Putamen (tissue), 1 donor: ENCODE results near the gene PNKP.

Experiments used
- DNase-seq: peaks from one replicate; pipeline ENCODE4 v3.0.0-alpha.2; 2016; ENCODE audit warnings: low spot score

The PNKP gene

DNA sequence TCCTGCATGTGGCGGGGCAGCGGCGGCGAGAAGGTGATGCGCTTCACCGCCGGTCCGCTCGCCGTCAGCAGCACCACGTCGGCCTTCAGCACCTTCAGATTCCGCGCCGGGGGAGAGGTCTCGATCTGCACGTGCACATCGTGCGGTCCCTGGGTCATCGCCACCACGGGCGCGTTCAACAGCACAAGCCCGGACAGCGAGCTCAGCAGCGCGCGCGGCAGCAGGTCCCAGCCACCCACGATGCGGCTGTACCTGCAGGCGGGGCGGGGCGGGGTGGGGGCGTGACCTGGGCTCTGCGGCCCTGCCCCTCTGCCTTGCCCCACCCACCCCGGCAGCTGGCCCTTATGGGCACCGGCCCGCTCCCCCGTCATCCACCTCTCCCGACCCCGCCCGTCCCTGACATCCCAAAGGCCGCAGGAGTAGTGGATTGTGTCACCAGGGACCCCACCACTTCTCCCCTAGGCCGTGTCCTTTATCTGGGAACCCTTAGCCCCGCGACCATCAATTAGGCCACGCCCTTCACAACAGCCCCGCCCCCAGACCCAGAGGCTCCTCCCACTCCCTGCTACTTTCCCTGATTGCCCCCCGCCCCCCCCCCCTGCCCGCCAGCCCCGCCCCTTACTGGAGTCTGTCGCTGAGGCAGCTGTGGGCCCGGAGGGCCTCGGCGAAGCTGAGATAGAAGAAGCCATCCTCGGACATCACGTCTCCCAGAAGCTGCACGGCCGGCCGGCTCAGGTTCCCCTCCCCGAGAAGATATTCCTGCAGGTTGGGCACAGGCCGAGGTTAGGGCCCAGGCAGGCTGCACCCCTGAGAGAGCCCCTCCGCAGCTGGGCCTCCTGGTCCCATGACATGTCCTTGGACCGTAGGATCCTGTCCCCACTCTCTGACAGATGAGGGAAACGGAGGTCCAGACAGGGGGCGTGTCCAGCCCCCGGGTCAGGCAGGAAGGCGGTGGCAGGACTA lies 23.3 kb upstream of the PNKP start:
- DNase-seq, result no peak

DNA sequence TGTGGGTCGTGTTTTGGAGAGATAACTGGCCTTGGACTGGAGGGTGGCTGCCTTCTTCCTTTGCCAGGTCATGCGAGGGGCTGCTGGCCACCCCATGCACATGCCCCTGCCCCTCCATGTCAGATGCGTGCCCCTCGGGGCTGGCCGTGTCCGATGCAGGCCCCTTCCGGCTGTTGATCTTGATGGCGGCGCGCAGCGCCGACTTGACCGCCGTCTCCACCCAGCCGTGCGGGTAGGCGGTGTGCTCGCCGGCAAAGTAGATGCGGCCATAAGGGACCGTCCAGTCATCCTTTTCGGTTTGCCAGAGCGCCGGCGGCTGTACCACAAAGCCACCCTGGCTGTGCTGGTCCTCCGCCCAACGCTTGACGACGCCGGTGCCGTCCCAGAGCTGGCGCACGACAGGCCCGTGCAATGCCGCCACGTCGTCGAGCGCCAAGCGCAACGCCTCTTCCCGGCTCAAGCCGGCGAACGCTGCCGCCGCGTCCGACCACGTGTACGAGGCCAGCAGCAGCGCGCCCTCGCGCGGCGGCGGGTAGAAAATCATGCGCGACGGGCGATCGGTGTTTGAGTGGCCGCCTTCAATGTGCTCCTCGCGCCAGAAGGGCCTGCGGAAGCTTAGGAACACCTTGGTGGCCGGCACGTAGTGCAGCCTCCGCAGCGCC lies 22.4 kb upstream of the PNKP start:
- DNase-seq, result no peak

DNA sequence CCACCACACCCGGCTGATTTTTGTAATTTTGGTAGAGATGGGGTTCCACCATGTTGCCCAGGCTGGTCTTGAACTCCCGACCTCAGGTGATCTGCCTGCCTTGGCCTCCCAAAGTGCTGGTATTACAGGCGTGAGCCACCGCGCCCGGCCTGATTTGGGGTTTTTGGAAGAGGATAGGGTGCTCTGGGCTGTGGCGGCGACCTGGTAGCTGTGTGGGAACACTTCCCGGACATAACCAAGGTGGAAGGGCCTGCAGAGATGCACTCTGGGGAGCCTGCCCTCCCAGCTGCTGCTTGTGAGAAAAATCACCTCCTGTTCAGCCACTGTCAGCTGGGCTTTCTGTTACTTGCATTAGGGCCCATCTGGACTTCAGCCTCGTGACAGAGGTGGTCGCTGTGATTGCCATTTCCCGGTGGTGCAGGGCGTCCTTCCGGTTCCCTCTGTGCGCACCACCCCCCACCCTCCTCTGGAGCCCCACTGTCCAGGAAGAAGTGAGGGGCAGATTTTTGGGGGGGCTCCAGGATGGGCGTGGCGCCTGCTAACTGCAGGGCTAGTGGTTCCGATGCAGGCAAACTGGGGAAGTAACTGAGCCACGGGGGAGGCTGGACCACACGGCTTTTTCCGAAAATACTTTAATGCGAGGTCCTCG lies 21.8 kb upstream of the PNKP start:
- no peak for DNase-seq

DNA sequence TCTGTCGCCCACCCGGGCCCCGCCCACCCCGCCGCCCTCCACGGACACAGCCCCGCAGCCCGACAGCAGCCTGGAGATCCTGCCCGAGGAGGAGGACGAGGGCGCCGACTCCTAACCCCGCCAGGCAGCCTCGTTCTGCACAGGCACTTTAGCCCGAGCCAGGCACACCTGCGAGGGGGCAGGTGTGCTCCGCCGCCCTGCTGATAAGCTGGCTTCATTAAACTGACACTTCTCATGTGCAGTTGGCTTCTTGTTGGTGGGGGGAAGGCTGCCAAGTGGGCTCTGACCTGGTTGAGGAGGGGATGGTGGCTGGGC lies 21.1 kb upstream of the PNKP start:
- DNase-seq, result no peak

DNA sequence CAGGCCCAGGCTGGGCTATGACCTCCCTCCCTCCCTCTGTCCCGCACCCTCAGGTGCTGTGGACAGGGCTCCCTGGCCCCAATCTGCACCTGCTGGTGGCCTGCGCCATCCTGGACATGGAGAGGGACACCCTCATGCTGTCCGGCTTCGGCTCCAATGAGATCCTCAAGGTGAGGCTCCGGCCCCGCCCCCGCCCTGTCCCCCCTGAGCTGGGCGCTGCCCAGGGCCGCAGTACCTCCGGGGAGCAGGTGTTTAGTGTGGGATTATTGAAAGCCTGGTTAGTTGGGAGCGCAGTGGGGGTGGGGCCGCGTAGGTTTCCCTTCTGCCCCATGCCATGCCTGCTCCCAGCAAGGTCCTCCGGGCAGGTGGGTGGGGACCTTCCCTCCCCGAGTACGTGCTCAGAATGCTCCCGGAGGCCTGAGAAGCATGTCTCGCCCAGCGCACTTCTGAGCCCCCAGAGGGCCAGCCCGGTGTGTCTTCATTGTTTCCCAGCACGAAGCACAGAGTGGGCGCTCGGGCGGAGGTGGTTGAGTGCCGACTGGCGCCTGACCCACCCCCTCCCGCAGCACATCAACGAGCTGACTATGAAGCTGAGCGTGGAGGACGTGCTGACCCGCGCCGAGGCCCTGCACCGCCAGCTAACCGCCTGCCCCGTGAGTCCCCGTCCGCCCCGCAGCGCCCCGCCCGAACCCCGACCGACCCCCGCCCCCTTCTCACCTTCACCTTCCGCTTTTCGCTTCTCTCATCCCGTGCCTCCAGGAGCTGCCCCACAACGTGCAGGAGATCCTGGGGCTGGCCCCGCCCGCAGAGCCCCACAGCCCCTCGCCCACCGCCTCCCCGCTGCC lies 20.5 kb upstream of the PNKP start:
- DNase-seq, result no peak

DNA sequence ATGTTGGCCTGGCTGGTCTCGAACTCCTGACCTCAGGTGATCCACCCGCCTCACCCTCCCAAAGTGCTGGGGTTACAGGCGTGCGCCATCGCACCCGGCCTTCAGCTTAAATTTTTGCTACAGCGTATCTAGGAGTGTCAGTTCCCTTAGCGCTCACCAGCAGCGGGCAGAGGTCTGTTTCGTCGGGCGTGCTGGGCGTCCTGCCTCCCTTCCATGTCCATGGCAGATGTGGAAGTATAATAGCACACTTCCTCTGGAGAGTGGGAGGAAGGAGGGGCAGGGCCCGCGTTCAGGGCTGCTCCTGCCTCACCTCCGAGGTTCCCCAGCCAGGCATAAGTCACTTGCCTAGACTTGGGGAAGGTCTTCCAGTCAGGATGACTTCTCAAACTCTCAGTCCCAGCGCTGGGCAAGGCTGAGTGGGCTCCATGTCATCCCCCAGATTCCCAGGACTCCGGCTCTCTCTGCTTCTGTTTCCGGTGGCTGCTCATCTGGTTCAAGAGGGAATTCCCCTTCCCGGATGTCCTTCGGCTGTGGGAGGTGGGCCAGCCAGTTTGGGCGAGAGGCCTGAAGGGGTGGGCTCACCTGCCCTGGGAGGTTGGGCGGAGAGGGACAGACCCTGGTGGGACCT lies 19.8 kb upstream of the PNKP start:
- no peak for DNase-seq

DNA sequence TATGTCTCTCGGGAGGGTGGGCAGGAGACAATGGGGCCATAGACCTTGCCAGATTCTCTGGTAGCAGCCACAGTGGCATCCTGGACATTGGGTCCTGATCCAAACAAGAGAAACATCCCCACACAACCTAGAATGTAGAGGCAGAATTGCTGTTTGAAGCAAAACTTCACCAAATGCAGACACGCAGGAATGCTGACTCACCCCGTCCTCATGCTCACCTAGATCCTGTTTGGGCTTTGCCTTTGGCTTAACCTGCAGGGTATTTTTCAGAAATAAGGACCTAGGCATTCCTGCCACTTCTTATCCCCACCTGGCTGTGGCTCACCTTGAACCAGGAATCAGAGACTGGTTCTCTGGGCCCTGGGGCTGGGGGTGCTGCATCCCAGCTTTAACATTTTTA lies 17.4 kb upstream of the PNKP start:
- no peak for DNase-seq

DNA sequence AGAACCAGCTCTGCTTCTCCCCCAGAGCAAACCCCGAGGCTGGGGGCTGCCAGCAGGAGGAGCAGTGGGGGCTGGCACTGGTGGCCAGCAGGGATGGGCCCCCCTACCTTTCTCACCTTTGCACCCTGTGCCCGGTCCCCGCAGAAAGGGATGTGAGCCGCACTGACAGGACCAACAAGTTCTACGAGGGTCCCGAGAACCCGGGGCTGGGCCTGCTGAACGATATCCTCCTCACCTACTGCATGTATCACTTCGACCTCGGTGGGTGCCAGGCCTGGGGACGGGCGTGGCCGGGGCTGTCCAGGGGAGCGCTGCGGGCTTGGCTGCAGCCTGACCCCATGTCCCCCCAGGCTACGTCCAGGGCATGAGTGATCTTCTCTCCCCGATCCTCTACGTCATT lies 16.7 kb upstream of the PNKP start:
- no peak for DNase-seq

DNA sequence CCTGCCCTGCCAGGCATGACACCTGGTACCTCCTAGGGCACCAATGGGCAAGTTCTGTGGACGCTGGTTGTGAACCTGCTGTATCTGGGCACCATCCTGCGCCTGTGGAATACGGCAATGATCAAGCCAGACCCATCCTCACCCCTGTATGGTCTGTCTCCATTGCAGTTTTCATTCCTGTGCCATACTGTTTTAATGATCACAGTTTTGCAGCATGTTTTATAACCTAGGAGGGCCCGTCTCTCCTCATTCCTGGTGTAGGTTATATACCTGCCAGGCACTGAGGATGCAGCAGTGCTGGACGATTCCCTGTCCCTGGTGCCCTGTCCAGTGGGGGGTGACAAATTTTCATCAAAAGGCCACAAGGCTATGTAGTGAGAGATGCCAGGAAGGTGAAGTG lies 15.7 kb upstream of the PNKP start:
- no peak for DNase-seq

DNA sequence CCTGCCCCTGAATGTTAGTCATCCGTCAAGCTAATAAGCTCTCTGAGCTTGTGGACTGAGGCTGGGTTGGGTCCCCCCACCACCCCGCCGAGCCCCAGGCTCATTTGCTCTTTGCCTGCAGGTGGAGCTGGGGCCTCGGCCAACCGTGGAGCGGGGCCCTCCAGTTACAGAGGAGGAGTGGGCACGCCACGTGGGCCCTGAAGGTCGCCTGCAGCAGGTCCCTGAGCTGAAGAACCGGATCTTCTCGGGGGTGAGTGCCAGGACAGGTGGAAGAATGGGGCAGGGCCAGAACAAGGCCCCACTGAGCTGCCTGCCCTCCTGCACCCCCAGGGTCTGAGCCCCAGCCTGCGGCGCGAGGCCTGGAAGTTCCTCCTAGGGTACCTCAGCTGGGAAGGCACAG lies 15.3 kb upstream of the PNKP start:
- no peak for DNase-seq

DNA sequence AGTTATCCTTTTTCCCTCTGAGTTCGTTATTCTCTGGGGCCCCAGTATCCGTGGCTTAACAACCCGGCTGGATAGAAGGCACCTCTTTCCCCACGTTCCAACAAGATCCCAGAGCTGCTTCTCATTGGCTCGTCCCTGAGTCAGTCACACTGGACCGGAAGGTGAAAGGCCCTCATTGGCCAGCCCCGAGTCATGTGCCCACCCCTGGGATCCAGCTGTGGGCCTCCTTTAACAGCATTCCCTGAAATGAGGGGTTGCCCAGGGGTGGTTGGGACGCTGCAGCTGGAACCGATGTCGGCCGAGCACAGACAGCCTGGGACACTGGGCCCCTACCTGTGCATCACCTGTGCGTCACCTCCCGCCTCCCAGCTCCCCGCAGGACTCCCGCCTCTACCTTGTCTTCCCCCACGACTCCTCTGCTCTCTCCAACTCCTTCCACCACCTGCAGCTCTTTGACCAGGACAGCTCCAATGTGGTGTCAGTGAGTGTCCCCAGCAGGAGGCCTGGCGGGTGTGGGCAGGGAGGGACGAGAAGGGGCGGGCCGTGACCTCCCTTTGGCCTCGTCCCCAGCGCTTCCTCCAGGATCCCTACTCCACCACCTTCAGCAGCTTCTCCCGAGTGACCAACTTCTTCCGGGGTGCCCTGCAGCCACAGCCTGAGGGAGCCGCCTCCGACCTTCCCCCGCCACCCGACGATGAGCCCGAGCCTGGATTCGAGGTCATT lies 14.5 kb upstream of the PNKP start:
- DNase-seq, result no peak

DNA sequence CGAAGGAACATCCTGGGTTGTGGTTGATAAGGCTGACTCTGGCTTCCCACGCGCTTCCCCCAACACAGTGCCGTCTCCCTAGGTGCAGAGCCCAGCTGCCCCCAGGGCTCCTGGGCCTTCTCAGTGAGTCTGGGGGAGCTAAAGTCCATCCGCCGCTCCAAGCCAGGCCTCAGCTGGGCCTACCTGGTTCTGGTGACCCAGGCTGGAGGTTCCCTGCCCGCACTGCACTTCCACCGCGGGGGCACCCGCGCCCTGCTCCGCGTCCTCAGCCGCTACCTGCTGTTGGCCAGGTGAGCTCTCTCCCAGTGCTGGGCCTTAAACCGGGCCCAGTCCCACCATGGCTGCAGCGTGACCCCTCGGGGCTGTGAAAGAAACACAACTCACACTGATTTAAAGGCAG lies 13.8 kb upstream of the PNKP start:
- no peak for DNase-seq

DNA sequence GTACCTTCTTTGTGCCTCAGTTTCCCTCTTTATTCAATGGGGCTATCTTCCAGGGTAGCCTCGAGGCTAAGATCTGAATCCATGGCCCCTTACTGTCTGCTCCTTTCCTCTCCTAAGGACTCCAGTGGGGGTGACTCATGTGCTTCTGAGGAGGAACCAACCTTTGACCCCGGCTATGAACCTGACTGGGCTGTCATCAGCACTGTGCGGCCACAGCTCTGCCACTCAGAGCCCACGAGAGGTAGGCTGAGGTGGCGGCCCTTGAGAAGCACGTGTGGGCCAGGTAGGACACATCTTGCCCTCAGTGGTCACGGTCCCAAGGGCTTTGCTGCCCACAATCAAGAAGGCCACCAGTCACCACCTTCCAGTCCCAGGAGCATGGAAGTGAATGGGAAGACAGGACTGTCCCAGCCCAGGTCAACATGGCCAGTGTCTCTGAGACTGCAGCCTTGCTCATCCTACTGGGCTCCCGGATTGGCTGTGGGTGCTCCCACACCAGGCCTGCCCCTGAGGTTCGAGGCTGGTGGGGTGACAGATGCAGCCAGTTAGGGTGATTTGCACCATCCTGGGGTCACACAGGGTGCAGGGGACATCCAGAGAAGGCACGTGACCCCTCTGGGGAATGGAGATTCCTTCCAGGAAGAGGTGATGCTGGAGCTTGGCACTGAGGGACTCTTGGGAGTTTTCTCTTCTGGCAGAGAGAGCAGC lies 12.9 kb upstream of the PNKP start:
- no peak for DNase-seq

DNA sequence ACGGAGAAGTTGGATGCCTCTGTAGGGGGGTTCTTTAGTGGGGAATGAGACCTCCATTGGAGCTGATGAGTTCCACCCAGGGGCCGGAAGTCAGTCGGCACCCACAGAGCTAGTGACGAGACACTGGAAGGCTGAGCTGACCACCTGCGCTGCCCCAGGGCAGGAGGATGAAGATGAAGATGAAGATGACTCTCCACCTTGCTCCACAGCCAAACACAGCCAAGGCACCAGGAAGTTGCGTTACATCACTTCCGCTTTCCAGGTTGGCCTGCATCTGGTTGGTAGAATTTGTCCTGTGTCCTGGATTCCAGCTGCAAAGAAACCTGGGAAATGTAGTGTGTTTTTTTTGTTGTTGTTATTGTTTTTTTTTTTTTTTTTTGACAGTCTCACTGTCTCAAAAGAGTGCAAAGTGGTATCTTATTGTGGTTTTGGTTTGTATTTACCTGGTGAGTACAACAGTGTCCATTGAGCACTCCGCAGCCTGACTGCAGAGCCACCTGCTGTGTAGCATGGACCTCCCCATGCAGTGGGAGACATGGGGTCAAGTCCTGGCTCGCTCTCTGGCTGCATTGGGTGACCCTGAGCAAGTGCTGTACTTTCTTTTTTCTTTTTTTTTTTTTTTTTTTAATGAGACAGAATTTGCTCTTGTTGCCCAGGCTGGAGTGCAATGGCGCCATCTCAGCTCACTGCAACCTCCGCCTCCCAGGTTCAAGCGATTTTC lies 12.0 kb upstream of the PNKP start:
- no peak for DNase-seq

DNA sequence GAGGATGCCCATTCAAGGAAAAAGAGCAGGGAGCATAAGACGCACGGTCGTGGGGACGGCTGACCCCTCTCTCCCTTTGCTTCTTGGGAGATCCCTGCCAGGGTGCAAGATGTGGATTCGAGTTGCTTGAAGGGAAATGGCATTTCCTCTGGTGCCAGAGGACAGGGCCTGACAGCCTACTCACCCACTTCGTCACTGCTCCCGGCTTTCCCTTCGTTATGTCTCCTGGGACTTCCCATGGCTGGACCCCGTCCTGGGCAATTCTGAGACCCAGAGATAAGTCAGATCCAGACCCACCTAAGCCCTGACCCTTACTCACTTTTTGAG lies 11.3 kb upstream of the PNKP start:
- DNase-seq, result no peak

DNA sequence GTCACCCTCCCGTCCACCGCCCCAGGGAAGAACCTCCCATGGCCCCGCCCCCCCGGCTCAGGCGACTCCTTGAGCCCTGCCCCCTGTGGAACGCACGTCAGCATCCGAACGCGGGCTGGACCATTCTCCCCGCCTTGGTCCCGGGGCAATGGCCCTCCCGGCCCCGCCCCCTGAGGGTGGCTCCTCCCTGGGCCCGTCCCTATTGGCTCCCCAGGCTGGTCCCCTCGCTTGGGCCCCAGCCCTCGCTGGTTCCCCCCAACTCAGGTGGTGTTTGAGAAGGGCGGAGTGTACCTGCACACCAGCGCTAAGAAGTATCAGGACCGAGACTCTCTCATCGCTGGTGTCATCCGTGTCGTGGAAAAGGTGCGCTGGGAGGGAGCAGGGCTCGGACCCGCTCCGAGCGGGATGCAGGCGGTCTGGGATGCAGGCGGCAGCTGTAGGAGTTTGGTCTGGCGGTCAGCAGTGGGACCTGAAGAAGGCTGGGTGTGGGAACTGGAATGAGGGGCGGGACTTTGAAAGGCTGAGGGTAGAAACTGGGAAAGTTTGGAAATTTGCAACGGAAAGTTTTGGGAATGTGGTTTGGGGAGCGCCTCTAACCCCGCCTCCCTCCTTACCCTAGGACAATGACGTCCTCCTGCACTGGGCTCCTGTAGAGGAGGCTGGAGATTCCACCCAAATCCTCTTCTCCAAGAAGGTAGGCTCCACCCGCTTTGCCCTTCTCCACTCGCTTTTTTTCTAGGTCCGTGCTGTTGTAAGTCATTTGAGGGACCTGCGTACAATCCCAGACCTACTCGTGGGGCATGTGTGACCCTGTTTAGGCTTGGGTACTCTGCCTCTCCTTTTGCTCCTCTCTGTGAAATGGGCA lies 10.7 kb upstream of the PNKP start:
- peak; percentile 98 for DNase-seq

DNA sequence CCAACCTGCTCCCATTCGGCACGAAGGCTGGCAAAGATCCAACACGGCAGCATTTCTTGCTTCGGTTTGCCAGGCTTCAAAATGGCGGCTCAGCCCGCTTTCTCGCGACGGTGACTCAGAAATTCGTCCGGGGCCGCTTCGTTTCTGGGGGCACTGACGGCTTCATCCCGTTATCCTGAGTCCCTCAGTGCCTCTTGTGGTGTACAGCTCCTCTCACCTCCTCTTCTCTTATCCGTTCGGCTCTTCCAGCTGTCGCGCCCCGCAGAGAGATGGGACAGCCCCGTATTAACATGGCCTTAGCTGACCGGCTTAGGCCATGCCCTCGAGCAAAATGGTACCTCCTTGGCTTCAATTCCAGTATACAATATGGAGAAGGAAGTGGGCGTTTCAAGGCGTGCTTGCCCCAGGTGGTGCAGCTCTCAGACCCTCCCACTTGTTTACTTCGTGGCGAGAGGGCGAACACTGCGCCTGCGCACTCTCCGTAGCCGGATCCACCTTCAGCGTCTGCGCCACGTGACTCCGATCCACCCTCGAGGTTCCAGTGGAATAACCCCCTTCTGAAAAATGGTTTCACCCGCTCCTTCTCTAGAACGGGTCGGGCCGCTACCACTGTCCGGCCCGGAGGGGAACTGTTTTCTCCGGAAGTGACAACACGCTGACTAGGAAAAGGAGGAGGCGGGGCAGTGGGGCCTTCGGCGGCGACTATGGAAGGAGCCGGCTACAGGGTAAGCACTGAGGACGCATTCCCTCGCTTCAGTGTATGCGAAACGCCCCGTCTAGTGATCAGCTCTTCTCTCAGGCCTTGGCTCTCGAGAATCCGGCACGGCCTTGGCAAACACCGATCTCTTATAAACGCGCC lies 9.9 kb upstream of the PNKP start, which contains the start of the genes AKT1S1 and TBC1D17:
Gene AKT1S1, minus strand, starts transcription at position 336 of the 859 bp plus-strand sequence. CDS start 4,060 bp downstream, outside the sequence.
Gene TBC1D17, plus strand, starts transcription at position 683 of the 859 bp plus-strand sequence. Its CDS starts 22 bp downstream, at position 705.
- peak; percentile 100 for DNase-seq
